ENCODE data around the gene HSD17B14. TPM values are rescaled to one million over a fixed set of nuclear protein-coding genes. Genes with fewer than 3 reads are reported as not detected.

HSD17B14 gene
- total and polyA plus RNA-seq, 5 experiments from 2014 or later, result 0.62 to 1.7 (median 0.95) TPM; not detected in 1

- no peaks in the 10 kb centered on the region for H3K9me3 Mint-ChIP-seq
- peaks cover under 1 to 7% (median 3%) of the 10 kb centered on the region in 4 donors for H3K4me1 Mint-ChIP-seq
- POLR2A ChIA-PET, result no interaction called here
- no peaks in the 10 kb centered on the region for H3K36me3 Mint-ChIP-seq
- DNase-seq (no peak), ATAC-seq (no peak)
- no peak overlapping the region for H3K4me3 Mint-ChIP-seq
- H3K27ac Mint-ChIP-seq, result peak overlapping the region in 4 of 10 donors; percentile 18 to 54 (median 42)
- H3K27me3 Mint-ChIP-seq, result no peaks in the 10 kb centered on the region
These were observed 18.6 kb downstream of the HSD17B14 start for GRCh38 chr19:48817585-48818124.

- Mint-ChIP-seq H3K27ac (peak overlapping the region in 7 of 10 donors; percentile 27 to 72 (median 49)), H3K9me3 (peaks cover 0 to 1% (median 0%) of the 10 kb centered on the region in 9 donors), H3K4me1 (peaks cover 5 to 14% (median 8%) of the 10 kb centered on the region in 4 donors), H3K4me3 (no peak overlapping the region), H3K36me3 (no peaks in the 10 kb centered on the region), H3K27me3 (no peaks in the 10 kb centered on the region)
- ATAC-seq (peak in 1 of 2 donors; percentile 67), DNase-seq (peak in 2 of 10 donors; percentile 21 to 39)
- POLR2A ChIA-PET, result no interaction called here
These were observed 20.3 kb downstream of the HSD17B14 start for GRCh38 chr19:48815870-48816501.

GRCh38 chr19:48814895-48815294, 21.4 kb downstream of the HSD17B14 start:
- H3K27ac Mint-ChIP-seq, result peak overlapping the region in 7 of 10 donors; percentile 4 to 73 (median 49)
- peaks cover 12 to 22% (median 15%) of the 10 kb centered on the region in 4 donors for H3K4me1 Mint-ChIP-seq
- no peak overlapping the region for H3K4me3 Mint-ChIP-seq
- H3K36me3 Mint-ChIP-seq, result no peaks in the 10 kb centered on the region
- POLR2A ChIA-PET, result no interaction called here
- peaks cover 0 to 1% (median 0%) of the 10 kb centered on the region in 9 donors for H3K9me3 Mint-ChIP-seq
- no peak for DNase-seq
- no peaks in the 10 kb centered on the region for H3K27me3 Mint-ChIP-seq
- no peak for ATAC-seq

- Mint-ChIP-seq H3K27ac (peak overlapping the region in 4 of 10 donors; percentile 57 to 85 (median 67)), H3K27me3 (no peaks in the 10 kb centered on the region), H3K36me3 (no peaks in the 10 kb centered on the region), H3K9me3 (peaks cover 0 to 1% (median 0%) of the 10 kb centered on the region in 9 donors), H3K4me3 (peak overlapping the region in 5 of 10 donors; percentile 77 to 89 (median 81)), H3K4me1 (peaks cover 19 to 32% (median 25%) of the 10 kb centered on the region in 4 donors)
- no peak for ATAC-seq
- POLR2A ChIA-PET, result interaction anchor here (0.6 to 1.5 kb wide), 2 partner anchors 153 to 314 kb away, joined by 5 read pairs; no protein-coding TSS in a partner anchor
- DNase-seq, result no peak
These were observed 23.0 kb downstream of the HSD17B14 start for GRCh38 chr19:48813123-48813913.

GRCh38 chr19:48812094-48812929, 24.0 kb downstream of the HSD17B14 start:
- DNase-seq, result peak; percentile 37 to 75 (median 54)
- ATAC-seq, result peak; percentile 69
- Mint-ChIP-seq H3K9me3 (peaks cover 0 to 1% (median 0%) of the 10 kb centered on the region in 9 donors), H3K36me3 (peaks cover 0 to 2% (median 0%) of the 10 kb centered on the region in 3 donors), H3K4me3 (peak overlapping the region; percentile 77 to 89 (median 82)), H3K27me3 (no peaks in the 10 kb centered on the region), H3K4me1 (peaks cover 22 to 42% (median 29%) of the 10 kb centered on the region in 4 donors), H3K27ac (peak overlapping the region in 9 of 10 donors; percentile 43 to 92 (median 80))
- POLR2A ChIA-PET, result interaction anchor here (0.6 to 3.1 kb wide), 5 partner anchors 17 to 315 kb away, joined by 3 to 16 read pairs (median 5); partner anchors contain the start of genes GYS1 and PPP1R15A

- peak overlapping the region; percentile 77 to 95 (median 86) for H3K4me3 Mint-ChIP-seq
- no peaks in the 10 kb centered on the region for H3K27me3 Mint-ChIP-seq
- peak overlapping the region in 8 of 10 donors; percentile 21 to 83 (median 72) for H3K27ac Mint-ChIP-seq
- H3K9me3 Mint-ChIP-seq, result peaks cover 0 to 1% (median 0%) of the 10 kb centered on the region in 9 donors
- DNase-seq (no peak), ATAC-seq (no peak)
- POLR2A ChIA-PET, result interaction anchor here (0.6 to 3.1 kb wide), 5 partner anchors 15 to 419 kb away, joined by 3 to 16 read pairs (median 4); partner anchors contain the start of gene KDELR1
- H3K36me3 Mint-ChIP-seq, result peaks cover 0 to 2% (median 0%) of the 10 kb centered on the region in 3 donors
- H3K4me1 Mint-ChIP-seq, result peaks cover 22 to 44% (median 32%) of the 10 kb centered on the region in 4 donors
These were observed 26.1 kb downstream of the HSD17B14 start for GRCh38 chr19:48810151-48810550.

- peaks cover 22 to 42% (median 30%) of the 10 kb centered on the region in 4 donors for H3K4me1 Mint-ChIP-seq
- peaks cover 0 to 1% (median 0%) of the 10 kb centered on the region in 9 donors for H3K9me3 Mint-ChIP-seq
- DNase-seq, result no peak
- ATAC-seq, result no peak
- POLR2A ChIA-PET, result interaction anchor here (0.6 to 1.8 kb wide), 2 partner anchors 12 to 184 kb away, joined by 6 read pairs; no protein-coding TSS in a partner anchor
- H3K27me3 Mint-ChIP-seq, result no peaks in the 10 kb centered on the region
- peaks cover 0 to 2% (median 0%) of the 10 kb centered on the region in 3 donors for H3K36me3 Mint-ChIP-seq
- H3K27ac Mint-ChIP-seq, result peak overlapping the region in 5 of 10 donors; percentile 34 to 74 (median 71)
- peak overlapping the region in 5 of 10 donors; percentile 5 to 52 (median 22) for H3K4me3 Mint-ChIP-seq
These were observed 28.5 kb downstream of the HSD17B14 start for GRCh38 chr19:48807590-48808308.

GRCh38 chr19:48806818-48807589, 29.3 kb downstream of the HSD17B14 start:
- H3K9me3 Mint-ChIP-seq, result no peaks in the 10 kb centered on the region
- H3K36me3 Mint-ChIP-seq, result peaks cover 0 to 2% (median 0%) of the 10 kb centered on the region in 3 donors
- POLR2A ChIA-PET, result interaction anchor here (0.5 to 1.8 kb wide), 4 partner anchors 11 to 184 kb away, joined by 3 to 6 read pairs (median 4); no protein-coding TSS in a partner anchor
- DNase-seq (no peak), ATAC-seq (peak in 1 of 2 donors; percentile 47)
- peaks cover 18 to 34% (median 25%) of the 10 kb centered on the region in 4 donors for H3K4me1 Mint-ChIP-seq
- H3K4me3 Mint-ChIP-seq, result peak overlapping the region in 1 of 10 donors; percentile 65
- no peaks in the 10 kb centered on the region for H3K27me3 Mint-ChIP-seq
- peak overlapping the region in 2 of 10 donors; percentile 33 to 67 for H3K27ac Mint-ChIP-seq

GRCh38 chr19:48806518-48806817, 29.8 kb downstream of the HSD17B14 start:
- ATAC-seq (peak in 1 of 2 donors; percentile 48), DNase-seq (peak in 7 of 10 donors; percentile 16 to 55 (median 37))
- Mint-ChIP-seq H3K4me3 (peak overlapping the region in 1 of 10 donors; percentile 65), H3K27ac (peak overlapping the region in 2 of 10 donors; percentile 33 to 67), H3K9me3 (no peaks in the 10 kb centered on the region), H3K36me3 (peaks cover 0 to 2% (median 0%) of the 10 kb centered on the region in 3 donors), H3K27me3 (no peaks in the 10 kb centered on the region), H3K4me1 (peaks cover 17 to 32% (median 25%) of the 10 kb centered on the region in 4 donors)
- POLR2A ChIA-PET, result interaction anchor here (1.8 kb wide), 1 partner anchor 11 kb away, joined by 6 read pairs; no protein-coding TSS in a partner anchor

- Mint-ChIP-seq H3K4me3 (no peak overlapping the region), H3K4me1 (peaks cover 15 to 27% (median 24%) of the 10 kb centered on the region in 4 donors), H3K27me3 (no peaks in the 10 kb centered on the region), H3K36me3 (peaks cover 0 to 2% (median 0%) of the 10 kb centered on the region in 3 donors), H3K27ac (peak overlapping the region in 1 of 10 donors; percentile 55), H3K9me3 (no peaks in the 10 kb centered on the region)
- ATAC-seq (no peak), DNase-seq (no peak)
- POLR2A ChIA-PET, result no interaction called here
These were observed 30.8 kb downstream of the HSD17B14 start for GRCh38 chr19:48805452-48805851.

All from naive thymus-derived CD8-positive, alpha-beta T cell (primary cell).